IPS-NIHi11 (cell line): ENCODE measurements around the gene C6orf141.

Experiments used
- DNase-seq: peaks from one replicate; pipeline ENCODE4 v3.0.0; 2012; ENCODE audit warnings: mixed read lengths, low spot score

C6orf141 gene

GRCh38 chr6:49550492-49551077, at the start of gene C6orf141:
Gene C6orf141, plus strand, starts transcription at chr6:49550668. Its CDS starts 125 bp downstream, at chr6:49550793.
- peak; percentile 74 for DNase-seq

- DNase-seq: no peak
Observed at GRCh38 chr6:49504666-49505065, 45.8 kb upstream of the C6orf141 start.

- DNase-seq: no peak
Observed at GRCh38 chr6:49506569-49507111, 43.8 kb upstream of the C6orf141 start.

- no peak for DNase-seq
Observed at GRCh38 chr6:49509342-49509741, 41.1 kb upstream of the C6orf141 start.

GRCh38 chr6:49513153-49513989, 37.1 kb upstream of the C6orf141 start:
- DNase-seq: no peak

- no peak for DNase-seq
Observed at GRCh38 chr6:49514571-49515484, 35.6 kb upstream of the C6orf141 start.

- no peak for DNase-seq
Observed at GRCh38 chr6:49515485-49516146, 34.9 kb upstream of the C6orf141 start.

- DNase-seq: no peak
Observed at GRCh38 chr6:49516147-49516505, 34.3 kb upstream of the C6orf141 start.

GRCh38 chr6:49517919-49518318, 32.5 kb upstream of the C6orf141 start:
- no peak for DNase-seq

- DNase-seq: no peak
Observed at GRCh38 chr6:49519660-49520059, 30.8 kb upstream of the C6orf141 start.

- DNase-seq: no peak
Observed at GRCh38 chr6:49522710-49523593, 27.5 kb upstream of the C6orf141 start.

GRCh38 chr6:49523901-49524300, 26.6 kb upstream of the C6orf141 start:
- DNase-seq: no peak

- no peak for DNase-seq
Observed at GRCh38 chr6:49524541-49524940, 25.9 kb upstream of the C6orf141 start.

- DNase-seq: no peak
Observed at GRCh38 chr6:49526598-49526997, 23.9 kb upstream of the C6orf141 start.

- no peak for DNase-seq
Observed at GRCh38 chr6:49527320-49527719, 23.1 kb upstream of the C6orf141 start.

GRCh38 chr6:49528571-49528970, 21.9 kb upstream of the C6orf141 start:
- DNase-seq: no peak

GRCh38 chr6:49530141-49530776, 20.2 kb upstream of the C6orf141 start:
- DNase-seq: no peak

- peak; percentile 46 for DNase-seq
Observed at GRCh38 chr6:49531774-49532569, 18.5 kb upstream of the C6orf141 start.

- no peak for DNase-seq
Observed at GRCh38 chr6:49535795-49536194, 14.7 kb upstream of the C6orf141 start.
